Cardiac fibroblast (primary cell): ENCODE results near the gene SIK1.
"Not testable (repeated sequence)": the region's sequence is repeated elsewhere in the genome, so short reads cannot be mapped to it uniquely, and the experiment has no call there.

Experiments
- DNase-seq, 2 donors: peaks; one replicate each; pipeline versions ENCODE4 v3.0.0 to v3.0.0-alpha.2; 2010; ENCODE audit warnings: low read depth in 2 of 2
- H3K4me3 ChIP-seq, 2 donors: replicated peaks in 1 of 2; 1 replicate in 1 of 2; 2 replicates in 1 of 2; pipeline ENCODE4 v1.5.1; 2011; ENCODE audit warnings: low read depth in 2 of 2, low read length in 2 of 2, mild to moderate bottlenecking in 2 of 2, moderate library complexity in 1 of 2
- CTCF ChIP-seq: IDR thresholded peaks from one replicate; pipeline ENCODE4 v1.5.1; 2011; ENCODE audit warnings: low read depth, mild to moderate bottlenecking, low read length, inconsistent platforms

Gene SIK1

GRCh38 chr21:43426404-43427241, at the start of gene SIK1:
TSS of gene SIK1 (minus strand) at chr21:43427131. CDS start at chr21:43426178, 953 bp downstream.
- DNase-seq, H3K4me3 ChIP-seq: not testable (repeated sequence)

- not testable (repeated sequence) for H3K4me3 ChIP-seq, DNase-seq
These were observed 44.8 kb upstream of the SIK1 start for GRCh38 chr21:43471597-43472242.

GRCh38 chr21:43469719-43470458, 43.0 kb upstream of the SIK1 start:
- H3K4me3 ChIP-seq, DNase-seq: not testable (repeated sequence)

- TF ChIP-seq CTCF: no peak
- no peak for DNase-seq
- no peak overlapping the region for H3K4me3 ChIP-seq
These were observed 40.9 kb upstream of the SIK1 start for GRCh38 chr21:43467785-43468184.

- H3K4me3 ChIP-seq, DNase-seq: not testable (repeated sequence)
These were observed 38.2 kb upstream of the SIK1 start for GRCh38 chr21:43465159-43465558.

GRCh38 chr21:43463498-43464261, 36.7 kb upstream of the SIK1 start:
- not testable (repeated sequence) for H3K4me3 ChIP-seq, DNase-seq

- not testable (repeated sequence) for DNase-seq
These were observed 36.0 kb upstream of the SIK1 start for GRCh38 chr21:43462932-43463331.

GRCh38 chr21:43460475-43460874, 33.5 kb upstream of the SIK1 start:
- DNase-seq, H3K4me3 ChIP-seq: not testable (repeated sequence)

More at GRCh38 chr21:43462932-43463331, 36.0 kb upstream of the SIK1 start:
- H3K4me3 ChIP-seq: not testable (repeated sequence)

GRCh38 chr21:43458995-43459394, 32.1 kb upstream of the SIK1 start:
- DNase-seq, H3K4me3 ChIP-seq: not testable (repeated sequence)

- not testable (repeated sequence) for DNase-seq, H3K4me3 ChIP-seq
These were observed 29.8 kb upstream of the SIK1 start for GRCh38 chr21:43456616-43457314.

GRCh38 chr21:43455717-43456116, 28.8 kb upstream of the SIK1 start:
- H3K4me3 ChIP-seq, DNase-seq: not testable (repeated sequence)

GRCh38 chr21:43454176-43454575, 27.2 kb upstream of the SIK1 start:
- H3K4me3 ChIP-seq, DNase-seq: not testable (repeated sequence)

GRCh38 chr21:43451850-43452249, 24.9 kb upstream of the SIK1 start:
- DNase-seq, H3K4me3 ChIP-seq: not testable (repeated sequence)

- DNase-seq, H3K4me3 ChIP-seq: not testable (repeated sequence)
These were observed 23.4 kb upstream of the SIK1 start for GRCh38 chr21:43450287-43450686.

GRCh38 chr21:43447353-43447977, 20.5 kb upstream of the SIK1 start:
- H3K4me3 ChIP-seq, DNase-seq: not testable (repeated sequence)
